ENCODE data around the gene SETBP1. TPM values are rescaled to one million over a fixed set of nuclear protein-coding genes. Genes with fewer than 3 reads are reported as not detected.
A peak's percentile ranks its signal among the peaks of the same experiment; 100 is the strongest.

The SETBP1 gene
- total and polyA plus RNA-seq, 5 donors, result 2.0 to 24.1 (median 16.4) TPM

GRCh38 chr18:44759925-44760342, 79.2 kb downstream of the SETBP1 start:
- intact Hi-C loops (cut with DNase I), result no loop called here
- Histone ChIP-seq H3K27me3 (ENCODE audit: control insufficient read depth, insufficient read depth) (no peaks in the 10 kb centered on the region), H3K9me3 (ENCODE audit: control insufficient read depth, low read length) (no peaks in the 10 kb centered on the region), H3K4me3 (ENCODE audit: low read length) (no peak overlapping the region), H3K27ac (ENCODE audit: low read length) (no peak overlapping the region), H3K4me1 (ENCODE audit: control insufficient read depth, insufficient read depth, low read length) (peaks cover 2% of the 10 kb centered on the region)
- ATAC-seq (no peak), DNase-seq (no peak)
- WGBS, result 86% methylated on average over 1 of the region's 1 CpG

DNA sequence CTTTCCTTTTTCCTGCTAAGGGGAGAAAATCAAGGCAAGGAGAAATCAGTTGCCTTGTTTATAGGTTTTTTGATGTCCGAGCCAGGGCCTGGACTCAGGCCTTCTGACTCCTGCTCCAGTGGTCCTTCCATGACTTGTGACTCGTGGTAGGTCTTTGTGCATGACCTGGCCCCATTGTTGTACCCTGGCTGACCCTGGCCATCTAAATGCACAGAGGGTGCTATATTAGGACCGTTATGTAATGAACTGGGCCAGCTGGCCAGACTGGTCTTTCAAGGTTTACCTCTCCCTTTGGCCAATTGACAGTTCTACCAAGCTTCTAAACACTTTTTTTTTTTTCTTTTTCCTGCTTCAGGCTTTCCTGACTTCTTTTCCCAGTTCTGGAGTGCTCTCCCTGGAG, 81.1 kb downstream of the SETBP1 start:
- Histone ChIP-seq H3K4me3 (ENCODE audit: low read length) (no peak overlapping the region), H3K27ac (ENCODE audit: low read length) (no peak overlapping the region), H3K9me3 (ENCODE audit: control insufficient read depth, low read length) (no peaks in the 10 kb centered on the region), H3K4me1 (ENCODE audit: control insufficient read depth, insufficient read depth, low read length) (peaks cover 6% of the 10 kb centered on the region), H3K27me3 (ENCODE audit: control insufficient read depth, insufficient read depth) (no peaks in the 10 kb centered on the region)
- peak in 2 of 3 donors; percentile 37 to 58 for DNase-seq
- 44% methylated on average over 3 of the region's 3 CpGs for WGBS
- peak; percentile 53 to 87 for ATAC-seq
- intact Hi-C loops (cut with DNase I), result no loop called here

DNA sequence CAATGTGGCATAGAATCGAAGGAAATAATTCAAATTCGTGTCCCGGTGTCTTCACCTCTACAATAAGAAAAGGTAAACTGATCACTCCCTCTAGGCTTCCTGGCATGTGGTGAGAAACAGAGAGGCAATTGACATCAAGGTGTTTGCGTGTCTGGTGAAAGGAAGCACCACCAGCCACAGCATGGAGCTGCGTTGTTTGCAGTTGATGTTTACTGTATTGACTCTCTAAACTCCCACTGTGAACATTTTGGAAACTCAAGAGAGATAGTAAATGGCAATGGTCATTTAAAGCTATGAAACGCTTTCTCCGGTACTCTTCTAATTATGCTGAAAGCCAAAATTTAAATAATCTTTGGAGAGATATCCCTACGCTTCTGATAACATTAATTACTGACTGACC, 82.6 kb downstream of the SETBP1 start:
- H3K9me3 ChIP-seq (ENCODE audit: control insufficient read depth, low read length), result no peaks in the 10 kb centered on the region
- no peaks in the 10 kb centered on the region for H3K27me3 ChIP-seq (ENCODE audit: control insufficient read depth, insufficient read depth)
- no peak for ATAC-seq
- WGBS, result 88% methylated on average over 8 of the region's 8 CpGs
- no peak overlapping the region for H3K4me3 ChIP-seq (ENCODE audit: low read length)
- no peak overlapping the region for H3K27ac ChIP-seq (ENCODE audit: low read length)
- no peak for DNase-seq
- peaks cover 6% of the 10 kb centered on the region for H3K4me1 ChIP-seq (ENCODE audit: control insufficient read depth, insufficient read depth, low read length)
- intact Hi-C loops (cut with DNase I), result no loop called here

DNA sequence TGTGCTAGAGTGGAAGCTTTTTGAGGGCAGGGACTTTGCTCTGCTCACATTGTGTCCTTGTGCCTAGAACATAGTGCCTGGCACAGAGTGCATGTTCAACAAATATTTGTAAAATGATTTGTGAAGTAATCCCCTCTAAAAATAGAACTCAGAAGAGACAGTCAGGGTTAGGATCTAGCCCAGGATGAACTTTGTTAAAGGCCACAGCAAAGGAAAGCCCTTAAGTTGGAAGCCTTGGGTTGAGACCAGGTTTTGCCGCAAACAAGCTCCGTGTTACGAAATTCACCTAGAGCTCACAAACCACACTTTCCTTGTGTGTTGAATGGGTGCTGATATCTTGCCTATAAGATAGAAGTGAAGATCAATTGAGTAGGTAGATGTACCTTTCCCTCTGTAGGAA, 84.2 kb downstream of the SETBP1 start:
- Histone ChIP-seq H3K27me3 (ENCODE audit: control insufficient read depth, insufficient read depth) (no peaks in the 10 kb centered on the region), H3K4me3 (ENCODE audit: low read length) (no peak overlapping the region), H3K4me1 (ENCODE audit: control insufficient read depth, insufficient read depth, low read length) (peaks cover 6% of the 10 kb centered on the region), H3K9me3 (ENCODE audit: control insufficient read depth, low read length) (no peaks in the 10 kb centered on the region), H3K27ac (ENCODE audit: low read length) (no peak overlapping the region)
- DNase-seq, result no peak
- WGBS, result 93% methylated on average over 3 of the region's 3 CpGs
- no peak for ATAC-seq
- intact Hi-C loops (cut with DNase I), result no loop called here

DNA sequence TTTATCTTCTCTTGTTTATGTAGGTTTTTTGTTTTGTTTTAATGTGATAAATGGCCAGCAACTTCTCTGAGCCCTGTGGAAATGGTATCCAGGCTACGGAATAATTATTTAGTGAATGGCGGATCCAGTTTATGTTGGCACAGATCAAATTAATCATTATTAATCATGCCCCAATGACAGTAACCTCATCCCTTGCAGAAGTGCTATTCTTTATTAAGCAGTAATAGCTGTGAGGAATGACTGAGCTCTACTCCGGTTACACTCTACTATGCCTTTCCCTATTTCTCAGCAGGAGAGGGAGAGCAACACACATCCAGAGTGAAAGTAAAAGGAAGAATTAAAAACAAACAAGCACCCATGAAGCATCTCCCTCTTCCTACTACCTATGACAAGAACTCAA, 84.8 kb downstream of the SETBP1 start:
- H3K27ac ChIP-seq (ENCODE audit: low read length), result no peak overlapping the region
- peak in 1 of 2 donors; percentile 20 for ATAC-seq

GRCh38 chr18:44766450-44766849, 85.8 kb downstream of the SETBP1 start:
- H3K9me3 ChIP-seq (ENCODE audit: control insufficient read depth, low read length), result no peaks in the 10 kb centered on the region
- intact Hi-C loops (cut with DNase I), result no loop called here
- no peak for ATAC-seq
- H3K4me3 ChIP-seq (ENCODE audit: low read length), result no peak overlapping the region
- H3K27me3 ChIP-seq (ENCODE audit: control insufficient read depth, insufficient read depth), result no peaks in the 10 kb centered on the region
- H3K27ac ChIP-seq (ENCODE audit: low read length), result no peak overlapping the region
- DNase-seq, result no peak
- peaks cover 6% of the 10 kb centered on the region for H3K4me1 ChIP-seq (ENCODE audit: control insufficient read depth, insufficient read depth, low read length)
- WGBS, result 84% methylated on average over 2 of the region's 2 CpGs

More for the DNA sequence above, 84.8 kb downstream of the SETBP1 start:
- no peak for DNase-seq
- WGBS, result 62% methylated on average over 3 of the region's 3 CpGs
- intact Hi-C loops (cut with DNase I), result no loop called here
- Histone ChIP-seq H3K4me3 (ENCODE audit: low read length) (no peak overlapping the region), H3K9me3 (ENCODE audit: control insufficient read depth, low read length) (no peaks in the 10 kb centered on the region), H3K27me3 (ENCODE audit: control insufficient read depth, insufficient read depth) (no peaks in the 10 kb centered on the region), H3K4me1 (ENCODE audit: control insufficient read depth, insufficient read depth, low read length) (peaks cover 6% of the 10 kb centered on the region)

- DNase-seq, result no peak
- Histone ChIP-seq H3K4me3 (ENCODE audit: low read length) (no peak overlapping the region), H3K27ac (ENCODE audit: low read length) (no peak overlapping the region), H3K9me3 (ENCODE audit: control insufficient read depth, low read length) (no peaks in the 10 kb centered on the region), H3K27me3 (ENCODE audit: control insufficient read depth, insufficient read depth) (no peaks in the 10 kb centered on the region), H3K4me1 (ENCODE audit: control insufficient read depth, insufficient read depth, low read length) (peaks cover 11% of the 10 kb centered on the region)
- WGBS, result 94% methylated on average over 4 of the region's 4 CpGs
- intact Hi-C loops (cut with DNase I), result no loop called here
- ATAC-seq, result no peak
These were observed 87.1 kb downstream of the SETBP1 start for GRCh38 chr18:44767807-44768206.

GRCh38 chr18:44770641-44771040, 90.0 kb downstream of the SETBP1 start:
- DNase-seq (no peak), ATAC-seq (no peak)
- Histone ChIP-seq H3K9me3 (ENCODE audit: control insufficient read depth, low read length) (no peaks in the 10 kb centered on the region), H3K4me1 (ENCODE audit: control insufficient read depth, insufficient read depth, low read length) (peaks cover 11% of the 10 kb centered on the region), H3K4me3 (ENCODE audit: low read length) (no peak overlapping the region), H3K27ac (ENCODE audit: low read length) (no peak overlapping the region), H3K27me3 (ENCODE audit: control insufficient read depth, insufficient read depth) (no peaks in the 10 kb centered on the region)
- 96% methylated on average over 2 of the region's 2 CpGs for WGBS
- intact Hi-C loops (cut with DNase I), result no loop called here

GRCh38 chr18:44771572-44771955, 90.9 kb downstream of the SETBP1 start:
- WGBS, result 61% methylated on average over 5 of the region's 5 CpGs
- Histone ChIP-seq H3K9me3 (ENCODE audit: control insufficient read depth, low read length) (no peaks in the 10 kb centered on the region), H3K27ac (ENCODE audit: low read length) (no peak overlapping the region), H3K4me1 (ENCODE audit: control insufficient read depth, insufficient read depth, low read length) (peaks cover 8% of the 10 kb centered on the region), H3K27me3 (ENCODE audit: control insufficient read depth, insufficient read depth) (no peaks in the 10 kb centered on the region), H3K4me3 (ENCODE audit: low read length) (no peak overlapping the region)
- intact Hi-C loops (cut with DNase I), result no loop called here
- DNase-seq (no peak), ATAC-seq (peak in 1 of 2 donors; percentile 46)

DNA sequence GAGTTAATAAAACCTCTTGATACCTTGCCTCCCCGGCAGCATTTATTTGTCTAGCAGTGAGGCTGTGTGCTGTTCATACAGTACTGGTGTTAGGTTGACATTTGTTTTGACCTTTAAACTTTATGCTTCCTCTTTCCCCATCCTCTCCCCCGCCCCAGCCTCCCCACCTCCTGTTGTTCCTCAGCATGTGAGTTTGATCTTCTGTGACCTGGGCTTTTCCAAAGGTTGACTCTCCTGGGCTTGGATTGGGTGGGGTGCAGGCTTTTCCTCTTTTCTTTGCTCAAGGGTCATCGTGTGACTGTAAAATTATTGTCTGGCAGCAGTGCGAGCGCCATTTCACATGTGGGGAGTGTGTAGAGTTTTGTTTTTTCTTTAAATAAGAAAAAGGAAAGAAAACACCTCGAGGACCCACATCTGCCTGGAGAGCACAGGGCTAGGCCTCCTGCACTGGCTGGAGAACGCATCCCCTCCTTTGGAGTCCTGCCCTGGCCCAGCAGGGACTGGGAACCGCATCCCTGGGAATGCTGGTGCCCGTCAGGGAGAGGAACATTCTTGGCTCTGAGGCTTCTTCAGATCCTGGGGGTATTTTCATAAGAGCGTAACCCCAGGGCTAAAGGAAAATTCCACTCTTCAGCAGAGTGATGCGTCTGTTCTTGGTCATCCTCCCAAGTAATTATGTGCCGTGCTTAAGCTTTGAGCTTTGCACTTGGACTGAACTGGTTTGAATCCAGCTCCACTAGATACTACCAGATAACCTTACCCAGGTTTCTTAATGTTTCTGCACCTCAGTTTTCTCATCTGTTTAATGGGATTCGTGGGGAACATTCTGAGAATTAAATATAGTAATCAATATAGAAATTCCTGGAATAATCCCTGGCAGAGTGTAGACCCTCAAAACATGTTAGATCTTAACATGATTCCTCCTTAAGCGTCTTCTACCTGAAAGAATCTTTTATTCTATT, 91.5 kb downstream of the SETBP1 start:
- Histone ChIP-seq H3K4me3 (ENCODE audit: low read length) (no peak overlapping the region), H3K9me3 (ENCODE audit: control insufficient read depth, low read length) (no peaks in the 10 kb centered on the region), H3K27me3 (ENCODE audit: control insufficient read depth, insufficient read depth) (no peaks in the 10 kb centered on the region), H3K4me1 (ENCODE audit: control insufficient read depth, insufficient read depth, low read length) (peaks cover 8% of the 10 kb centered on the region), H3K27ac (ENCODE audit: low read length) (peak overlapping the region; percentile 40)
- intact Hi-C loops (cut with DNase I), result no loop called here
- WGBS, result 74% methylated on average over 14 of the region's 14 CpGs
- DNase-seq (peak in 2 of 3 donors; percentile 51), ATAC-seq (peak; percentile 69 to 94)

- H3K9me3 ChIP-seq (ENCODE audit: control insufficient read depth, low read length), result no peaks in the 10 kb centered on the region
- no peak overlapping the region for H3K4me3 ChIP-seq (ENCODE audit: low read length)
- ATAC-seq (no peak), DNase-seq (no peak)
- WGBS, result 89% methylated on average over 1 of the region's 1 CpG
- H3K4me1 ChIP-seq (ENCODE audit: control insufficient read depth, insufficient read depth, low read length), result peaks cover 8% of the 10 kb centered on the region
- no peak overlapping the region for H3K27ac ChIP-seq (ENCODE audit: low read length)
- no peaks in the 10 kb centered on the region for H3K27me3 ChIP-seq (ENCODE audit: control insufficient read depth, insufficient read depth)
- intact Hi-C loops (cut with DNase I), result no loop called here
These were observed 93.0 kb downstream of the SETBP1 start for GRCh38 chr18:44773640-44774155.

Data from right cardiac atrium (tissue), 5 donors.